Measurements from ENCODE around the gene MAPK1IP1L.

- no peak for TF ChIP-seq IKZF4 (CRISPR knock-in tag; IDR thresholded peaks at IDR 0.05; ENCODE audit: borderline replicate concordance, low read depth, not compliant biosample characterization)
- peak; percentile 38; the same call in 1 of the 3 replicates for TF ChIP-seq MXI1 (IDR thresholded peaks at IDR 0.05; ENCODE audit: borderline replicate concordance, low read depth, low read length)
- 0 out of 2 replicates have a peak, but pooled peaks have one; percentile 15 for TF ChIP-seq CTCF (CRISPR knock-in tag; IDR thresholded peaks at IDR 0.05)
Measured at GRCh38 chr14:55103005-55103640, 51.7 kb downstream of the MAPK1IP1L start.

Data from HepG2 (cell line).